BLaER1 treated with 17β-estradiol and CSF1 and Interleukin-3, amounts not matched to agents 10 nM and 100 nM (cell line): ENCODE data around the gene LRCH1.

Source experiments
- H3K27ac ChIP-seq, 11 experiments: shearing (Covaris generic); formaldehyde crosslinking; 2 replicates each; pipeline ENCODE4 v1.8.1; 2022
- H3K27me3 ChIP-seq, 11 experiments: shearing (Covaris generic); formaldehyde crosslinking; 2 replicates each; pipeline ENCODE4 v1.8.1; 2022
- H3K36me3 ChIP-seq, 11 experiments: shearing (Covaris generic); formaldehyde crosslinking; 2 replicates each; pipeline ENCODE4 v1.8.1; 2022
- H3K4me1 ChIP-seq, 10 experiments: shearing (Covaris generic); formaldehyde crosslinking; 2 replicates each; pipeline ENCODE4 v1.8.1; 2022
- H3K4me2 ChIP-seq, 11 experiments: shearing (Covaris generic); formaldehyde crosslinking; 2 replicates each; pipeline ENCODE4 v1.8.1; 2022
- H3K4me3 ChIP-seq, 10 experiments: shearing (Covaris generic); formaldehyde crosslinking; 2 replicates each; pipeline ENCODE4 v1.8.1; 2022
- H3K9ac ChIP-seq, 11 experiments: shearing (Covaris generic); formaldehyde crosslinking; 2 replicates each; pipeline ENCODE4 v1.8.1; 2022
- H3K9me3 ChIP-seq, 11 experiments: shearing (Covaris generic); formaldehyde crosslinking; replicated peaks in 1 of 11; 2 replicates each; pipeline ENCODE4 v1.8.1; 2022
- H4K20me1 ChIP-seq, 11 experiments: shearing (Covaris generic); formaldehyde crosslinking; 2 replicates each; pipeline ENCODE4 v1.8.1; 2022
- Cebpa-rat ChIP-seq, 11 experiments: shearing (Covaris generic); IDR thresholded peaks; 2 replicates each; pipeline ENCODE4 v1.8.1; 2022

LRCH1 gene

DNA sequence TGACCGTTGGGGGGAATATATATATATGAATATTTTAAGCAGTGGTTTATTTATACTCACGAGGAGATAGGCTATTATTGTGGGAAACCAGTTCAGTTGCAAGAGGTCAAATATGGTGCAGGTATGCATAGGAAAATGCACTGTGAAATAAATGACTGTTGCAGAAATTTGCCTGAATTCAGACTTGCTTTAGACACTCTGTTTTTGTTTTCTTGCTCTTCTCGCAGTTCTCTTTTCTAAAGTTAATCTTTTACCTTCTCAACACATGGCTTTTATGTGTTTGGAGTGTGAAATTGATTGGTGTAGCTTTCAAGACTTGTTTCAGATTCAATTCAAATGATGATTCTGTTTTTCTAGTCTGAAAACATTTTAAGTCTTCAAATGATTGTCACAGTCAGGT, 109.7 kb downstream of the LRCH1 start:
- Histone ChIP-seq H3K27ac (no peak overlapping the region), H3K4me1 (peaks cover 23 to 51% (median 25%) of the 10 kb centered on the region in 10 experiments), H3K4me2 (no peak overlapping the region)

DNA sequence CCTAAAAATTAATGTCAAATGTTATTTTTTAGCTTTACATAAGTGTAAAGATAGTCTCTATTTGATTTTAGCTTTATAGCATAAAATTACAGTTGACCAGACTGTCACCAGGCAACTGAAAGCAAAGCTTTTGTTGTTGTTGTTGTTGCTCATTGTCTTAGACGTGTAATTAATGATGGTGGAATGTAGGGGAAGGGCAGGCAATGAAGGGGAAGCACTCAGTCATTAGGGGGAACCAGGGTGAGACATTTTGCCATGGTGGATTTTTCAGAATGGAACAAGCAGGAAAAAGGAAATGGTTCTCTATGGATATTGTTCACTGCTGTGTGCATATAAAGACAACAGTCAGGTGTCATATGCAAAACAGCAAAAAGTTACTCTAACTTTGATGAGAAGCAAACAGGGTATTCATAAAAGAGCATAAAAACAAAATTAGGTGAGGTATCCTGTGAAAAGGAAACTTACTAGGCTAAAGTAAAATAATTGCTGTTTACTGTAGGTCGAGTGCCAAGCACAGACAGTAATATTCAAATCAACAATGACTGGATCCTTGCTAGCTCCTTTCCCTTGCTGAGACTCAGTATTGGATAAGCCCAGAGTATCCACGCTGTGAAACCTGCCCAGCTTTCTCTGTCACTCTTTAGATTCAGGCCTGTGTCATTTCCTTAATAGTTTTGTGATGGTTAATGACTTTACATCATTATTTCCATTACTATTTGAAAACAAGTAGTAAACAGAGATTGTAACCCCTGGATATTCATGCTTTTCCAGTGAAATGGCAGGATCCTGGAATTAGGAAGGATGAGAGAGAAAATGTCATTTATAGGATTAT, 110.5 kb downstream of the LRCH1 start:
- H3K4me1 ChIP-seq: peaks cover 30 to 59% (median 32%) of the 10 kb centered on the region in 10 experiments
- no peak overlapping the region for H3K9ac ChIP-seq
- no peak overlapping the region for H3K27ac ChIP-seq
- no peaks in the 10 kb centered on the region for H3K27me3 ChIP-seq
- TF ChIP-seq Cebpa-rat (IDR thresholded peaks at IDR 0.05): no peak
- no peak overlapping the region for H3K4me3 ChIP-seq
- H3K36me3 ChIP-seq: peaks cover 6 to 27% (median 14%) of the 10 kb centered on the region in 11 experiments; a peak in 19 of 22 replicates
- H4K20me1 ChIP-seq: peaks cover 0 to 39% (median 0%) of the 10 kb centered on the region in 11 experiments; a peak in 8 of 22 replicates
- peaks cover 0 to 16% (median 6%) of the 10 kb centered on the region in 11 experiments; a peak in 6 of 22 replicates for H3K9me3 ChIP-seq
- H3K4me2 ChIP-seq: no peak overlapping the region

More for the DNA sequence above, 109.7 kb downstream of the LRCH1 start:
- H3K4me3 ChIP-seq: no peak overlapping the region
- peaks cover 6 to 30% (median 16%) of the 10 kb centered on the region in 11 experiments; a peak in 19 of 22 replicates for H3K36me3 ChIP-seq
- H3K9ac ChIP-seq: no peak overlapping the region
- TF ChIP-seq Cebpa-rat (IDR thresholded peaks at IDR 0.05): no peak
- H4K20me1 ChIP-seq: peaks cover 0 to 32% (median 0%) of the 10 kb centered on the region in 11 experiments; a peak in 7 of 22 replicates
- H3K9me3 ChIP-seq: peaks cover 0 to 16% (median 6%) of the 10 kb centered on the region in 11 experiments; a peak in 6 of 22 replicates
- no peaks in the 10 kb centered on the region for H3K27me3 ChIP-seq

DNA sequence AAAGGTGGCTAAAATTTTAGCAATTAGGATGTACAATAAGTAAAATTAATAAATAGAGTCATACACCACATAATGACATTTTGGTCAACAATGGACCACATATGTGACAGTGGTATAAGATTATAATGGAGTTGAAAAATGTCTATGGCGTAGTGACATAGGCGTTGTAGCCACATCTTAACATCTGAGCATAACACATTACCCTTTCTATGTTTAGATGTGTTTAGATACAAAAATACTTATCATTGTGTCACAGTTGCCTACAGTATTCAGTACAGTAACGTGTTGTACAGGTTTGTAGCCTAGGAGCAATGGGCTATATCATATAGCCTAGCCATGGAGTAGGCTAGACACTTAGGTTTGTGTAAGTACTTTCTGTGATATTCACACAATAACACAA, 111.2 kb downstream of the LRCH1 start:
- Histone ChIP-seq H3K4me3 (no peak overlapping the region), H3K9ac (no peak overlapping the region), H3K27ac (no peak overlapping the region), H4K20me1 (peaks cover 0 to 44% (median 0%) of the 10 kb centered on the region in 11 experiments; a peak in 8 of 22 replicates), H3K36me3 (peaks cover 5 to 24% (median 11%) of the 10 kb centered on the region in 11 experiments; a peak in 19 of 22 replicates), H3K9me3 (peaks cover 0 to 14% (median 4%) of the 10 kb centered on the region in 11 experiments; a peak in 6 of 22 replicates), H3K4me2 (0 out of 22 replicates have a peak overlapping the region, but pooled peaks of 1 of the 11 experiments have one; percentile 10), H3K27me3 (no peaks in the 10 kb centered on the region), H3K4me1 (peaks cover 36 to 66% (median 38%) of the 10 kb centered on the region in 10 experiments)
- TF ChIP-seq Cebpa-rat (IDR thresholded peaks at IDR 0.05): no peak

DNA sequence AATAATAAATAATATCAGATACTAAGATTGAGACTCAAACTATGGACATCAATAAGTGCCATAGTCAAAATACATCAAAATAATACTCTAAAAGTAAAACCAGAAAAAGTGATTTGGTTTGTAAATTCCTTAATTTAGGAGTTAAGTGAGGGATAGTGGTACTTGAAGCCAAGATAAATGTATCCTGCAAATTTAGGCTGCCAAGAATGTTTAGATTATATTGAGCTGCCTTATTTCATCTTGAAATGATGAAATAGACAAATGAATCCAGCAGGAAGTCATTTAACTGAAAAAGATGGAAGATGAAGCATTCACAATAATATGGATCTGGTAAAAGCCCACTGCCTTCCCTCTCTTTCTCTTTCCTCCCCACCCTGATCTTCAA, 112.3 kb downstream of the LRCH1 start:
- H4K20me1 ChIP-seq: peaks cover 0 to 51% (median 0%) of the 10 kb centered on the region in 11 experiments; a peak in 8 of 22 replicates
- H3K4me1 ChIP-seq: peaks cover 40 to 70% (median 43%) of the 10 kb centered on the region in 10 experiments
- no peak for TF ChIP-seq Cebpa-rat (IDR thresholded peaks at IDR 0.05)
- no peak overlapping the region for H3K4me3 ChIP-seq
- peak overlapping the region in 5 of 11 experiments; percentile 17 to 59 (median 39); a peak in 7 of 22 replicates for H3K27ac ChIP-seq
- H3K36me3 ChIP-seq: peaks cover 5 to 25% (median 13%) of the 10 kb centered on the region in 11 experiments; a peak in 21 of 22 replicates
- H3K9ac ChIP-seq: no peak overlapping the region
- peaks cover 0 to 4% (median 0%) of the 10 kb centered on the region in 11 experiments; a peak in 3 of 22 replicates for H3K9me3 ChIP-seq
- peak overlapping the region; percentile 6 to 71 (median 39); a peak in 19 of 22 replicates for H3K4me2 ChIP-seq
- no peaks in the 10 kb centered on the region for H3K27me3 ChIP-seq

DNA sequence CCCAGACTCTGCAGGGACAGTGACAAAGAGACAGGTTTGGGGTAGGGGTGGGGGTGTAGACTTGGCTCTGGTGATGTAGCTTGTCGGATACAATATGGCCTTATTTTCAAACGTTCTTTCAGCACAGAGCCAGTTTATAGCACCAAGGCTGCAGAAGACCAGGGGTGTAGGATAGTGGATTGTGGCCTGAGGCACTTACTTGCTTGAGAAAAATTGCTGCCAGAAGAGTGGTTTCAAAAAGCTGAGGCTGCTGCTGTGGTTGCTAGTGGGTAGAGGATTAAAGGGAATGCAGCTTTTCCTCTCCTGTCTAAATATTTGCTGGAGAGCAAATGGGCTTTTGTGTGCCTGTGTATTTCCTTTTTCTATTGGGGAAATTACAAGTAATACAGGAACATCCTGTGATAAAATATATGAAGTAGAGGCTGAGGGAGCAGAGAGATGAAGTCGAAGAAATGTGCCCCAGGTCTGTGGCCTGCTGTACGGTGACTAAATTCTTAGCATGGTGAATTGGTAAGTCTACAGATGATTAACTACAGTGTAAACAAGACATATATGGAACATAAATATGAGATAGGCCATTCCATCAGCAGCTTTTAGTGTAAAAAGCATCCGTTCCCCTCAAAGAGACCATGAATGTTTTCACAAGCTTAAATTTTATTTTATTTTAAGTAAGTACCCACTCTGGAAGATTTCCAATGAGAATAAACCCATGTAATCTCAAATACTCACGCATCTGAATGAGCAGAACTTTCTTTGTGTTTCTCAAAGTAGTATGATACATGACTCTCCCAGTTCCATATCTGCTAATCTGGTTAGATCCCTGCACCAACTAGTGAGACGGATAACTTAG, 112.9 kb downstream of the LRCH1 start:
- Histone ChIP-seq H3K36me3 (peaks cover 11 to 25% (median 16%) of the 10 kb centered on the region in 11 experiments), H3K9me3 (no peaks in the 10 kb centered on the region), H3K4me2 (peak overlapping the region; percentile 22 to 72 (median 48); a peak in 20 of 22 replicates), H3K27ac (peak overlapping the region in 7 of 11 experiments; percentile 4 to 59 (median 25); a peak in 8 of 22 replicates), H3K4me1 (peaks cover 40 to 63% (median 43%) of the 10 kb centered on the region in 10 experiments), H3K9ac (no peak overlapping the region), H3K27me3 (no peaks in the 10 kb centered on the region), H3K4me3 (no peak overlapping the region), H4K20me1 (peaks cover 0 to 51% (median 0%) of the 10 kb centered on the region in 11 experiments; a peak in 8 of 22 replicates)
- TF ChIP-seq Cebpa-rat (IDR thresholded peaks at IDR 0.05): no peak

DNA sequence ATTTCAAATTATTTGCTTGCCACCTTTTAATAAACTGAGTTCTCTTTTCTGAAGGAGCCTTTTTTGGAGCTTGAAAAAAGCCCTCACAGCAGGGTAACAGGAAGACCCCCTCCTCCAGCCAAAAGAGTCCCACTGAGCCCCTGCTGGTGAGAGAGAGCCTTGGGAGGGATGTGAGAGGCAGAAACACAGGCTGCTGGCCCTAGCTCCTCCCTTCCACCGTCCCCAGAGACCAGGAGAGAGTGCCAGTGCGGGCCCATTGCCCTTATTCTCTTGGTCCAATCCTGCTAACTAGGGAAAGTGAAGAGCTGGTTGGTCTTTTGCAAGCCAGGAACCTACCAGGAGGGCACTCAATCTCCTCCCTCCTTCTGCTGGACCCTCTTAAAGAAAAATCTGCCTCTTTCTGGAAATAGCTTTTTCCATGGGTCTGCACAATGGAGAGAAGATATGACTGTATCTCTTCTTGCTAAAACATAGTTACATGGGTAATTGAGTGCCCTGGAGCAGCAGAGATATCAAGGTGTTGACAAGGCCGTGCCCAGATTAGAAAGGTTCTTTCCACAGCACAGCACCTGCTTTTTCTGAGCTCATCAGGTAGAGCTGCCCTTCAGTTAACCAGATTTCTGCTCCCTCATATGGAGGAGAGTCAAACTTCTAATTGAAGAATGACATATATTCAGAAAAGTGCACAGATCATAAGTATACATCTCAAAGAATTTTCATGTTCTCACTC, 113.9 kb downstream of the LRCH1 start:
- Histone ChIP-seq H3K9me3 (no peaks in the 10 kb centered on the region), H3K9ac (0 out of 22 replicates have a peak overlapping the region, but pooled peaks of 1 of the 11 experiments have one; percentile 15), H3K27ac (peak overlapping the region; percentile 4 to 63 (median 31); a peak in 16 of 22 replicates), H3K36me3 (peaks cover 19 to 31% (median 25%) of the 10 kb centered on the region in 11 experiments), H4K20me1 (peaks cover 0 to 52% (median 0%) of the 10 kb centered on the region in 11 experiments; a peak in 9 of 22 replicates), H3K4me1 (peaks cover 40 to 61% (median 43%) of the 10 kb centered on the region in 10 experiments), H3K27me3 (no peaks in the 10 kb centered on the region), H3K4me3 (0 out of 20 replicates have a peak overlapping the region, but pooled peaks of 1 of the 10 experiments have one; percentile 21), H3K4me2 (peak overlapping the region; percentile 36 to 72 (median 50))
- no peak for TF ChIP-seq Cebpa-rat (IDR thresholded peaks at IDR 0.05)

DNA sequence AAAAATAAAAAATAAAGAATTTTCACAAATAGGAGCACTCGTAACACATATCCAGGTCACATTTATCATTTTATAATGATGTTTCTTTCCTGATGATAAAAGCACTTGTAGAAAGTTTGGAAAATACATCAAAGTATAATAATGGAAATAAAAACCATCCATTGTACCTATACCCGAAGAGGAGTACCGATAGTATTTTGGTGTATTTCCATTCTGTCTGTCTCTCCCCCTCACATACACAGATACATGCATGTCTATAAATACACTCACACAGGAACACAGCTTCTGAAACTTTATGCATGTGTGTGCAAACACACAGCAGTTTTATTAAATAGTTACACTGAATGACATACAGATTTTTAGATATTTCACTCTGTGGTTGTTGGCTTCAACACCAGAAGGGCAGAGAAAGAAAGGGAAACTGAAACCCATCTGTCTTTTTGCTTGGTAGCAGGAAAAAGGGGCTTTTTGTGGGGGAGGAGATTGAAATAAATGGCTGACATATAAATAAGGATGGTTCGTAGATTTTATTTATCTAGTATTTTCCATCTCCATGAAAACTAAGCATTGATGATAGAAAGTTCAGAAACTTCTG, 114.8 kb downstream of the LRCH1 start:
- Histone ChIP-seq H3K27ac (peak overlapping the region in 10 of 11 experiments; percentile 11 to 78 (median 62); a peak in 16 of 22 replicates), H3K9me3 (no peaks in the 10 kb centered on the region), H3K27me3 (no peaks in the 10 kb centered on the region), H3K4me2 (peak overlapping the region; percentile 50 to 91 (median 78)), H3K9ac (peak overlapping the region in 10 of 11 experiments; percentile 15 to 69 (median 46); a peak in 14 of 22 replicates), H3K4me1 (peaks cover 40 to 61% (median 43%) of the 10 kb centered on the region in 10 experiments), H4K20me1 (peaks cover 0 to 53% (median 8%) of the 10 kb centered on the region in 11 experiments; a peak in 9 of 22 replicates), H3K4me3 (peak overlapping the region in 9 of 10 experiments; percentile 29 to 62 (median 47); a peak in 17 of 20 replicates), H3K36me3 (peaks cover 26 to 40% (median 34%) of the 10 kb centered on the region in 11 experiments)
- no peak for TF ChIP-seq Cebpa-rat (IDR thresholded peaks at IDR 0.05)
